K562 (cell line): ENCODE results near the gene PRR5.

Experiments used
- MEF2A ChIP-seq: IDR thresholded peaks from 2 replicates; pipeline ENCODE4 v1.6.1; 2011; ENCODE audit warnings: low read depth, mild to moderate bottlenecking, low read length, moderate library complexity; ENCODE audit not compliant: control insufficient read depth
- PCBP2 ChIP-seq: fragments of 200-400 bp; formaldehyde crosslinking; IDR thresholded peaks from 2 replicates; pipeline ENCODE4 v1.6.1; 2018; ENCODE audit warnings: low read length, low read depth, mild to moderate bottlenecking, moderate library complexity; ENCODE audit not compliant: poor library complexity, severe bottlenecking
- PML ChIP-seq: IDR thresholded peaks from 2 replicates; pipeline ENCODE4 v1.6.1; 2012; ENCODE audit warnings: low read length, inconsistent platforms
- POLR2AphosphoS5 ChIP-seq: IDR thresholded peaks from 2 replicates; pipeline ENCODE4 v1.6.1; 2011; ENCODE audit warnings: mild to moderate bottlenecking, low read depth, low read length, moderate library complexity; ENCODE audit not compliant: control insufficient read depth, insufficient read depth
- RAD21 ChIP-seq, 2 experiments: fragments of 250-450 bp in 1 of 2; fragments of 450-650 bp in 1 of 2; sonication (Bioruptor Pico) in 1 of 2; formaldehyde crosslinking in 1 of 2; IDR thresholded peaks in 1 of 2; conservative IDR thresholded peaks in 1 of 2; 2 replicates each; pipeline versions ENCODE4 v1.4.0 to v1.8.0; 2020 to 2022; ENCODE audit warnings: mild to moderate bottlenecking in 2 of 2, moderate library complexity in 1 of 2
- USF1 ChIP-seq: sonication (generic); formaldehyde crosslinking; IDR thresholded peaks from 2 replicates; pipeline ENCODE4 v1.9.0; 2022; ENCODE audit warnings: mild to moderate bottlenecking, missing genetic modification reagents
- ZNF318 ChIP-seq, 2 experiments: fragments of 450-650 bp; IDR thresholded peaks; 2 replicates each; pipeline ENCODE4 v1.6.1; 2016; ENCODE audit warnings: mild to moderate bottlenecking in 2 of 2, borderline replicate concordance in 1 of 2, low read depth in 1 of 2, moderate library complexity in 1 of 2

GRCh38 chr22:44743804-44744211 is 41.8 kb downstream of the PRR5 start:
- TF ChIP-seq USF1 (CRISPR knock-in tag), result no peak
- no peak for TF ChIP-seq POLR2AphosphoS5
- no peak for TF ChIP-seq MEF2A
- no peak for TF ChIP-seq PML
- no peak for TF ChIP-seq PCBP2
- TF ChIP-seq RAD21 (CRISPR knock-in tag; conservative IDR thresholded peaks at IDR 0.05 in 1 of 2, IDR thresholded peaks at IDR 0.05 in 1 of 2), result no peak
- no peak for TF ChIP-seq ZNF318 (IDR thresholded peaks at IDR 0.05; ENCODE audit: borderline replicate concordance in 1 of 2, low read depth in 1 of 2)
